ENCODE results near the gene KYAT1.
A peak's percentile ranks its signal among the peaks of the same experiment; 100 is the strongest.

GRCh38 chr9:128877852-128878251, 3.9 kb downstream of the KYAT1 start:
- TF ChIP-seq, protein P1, sequence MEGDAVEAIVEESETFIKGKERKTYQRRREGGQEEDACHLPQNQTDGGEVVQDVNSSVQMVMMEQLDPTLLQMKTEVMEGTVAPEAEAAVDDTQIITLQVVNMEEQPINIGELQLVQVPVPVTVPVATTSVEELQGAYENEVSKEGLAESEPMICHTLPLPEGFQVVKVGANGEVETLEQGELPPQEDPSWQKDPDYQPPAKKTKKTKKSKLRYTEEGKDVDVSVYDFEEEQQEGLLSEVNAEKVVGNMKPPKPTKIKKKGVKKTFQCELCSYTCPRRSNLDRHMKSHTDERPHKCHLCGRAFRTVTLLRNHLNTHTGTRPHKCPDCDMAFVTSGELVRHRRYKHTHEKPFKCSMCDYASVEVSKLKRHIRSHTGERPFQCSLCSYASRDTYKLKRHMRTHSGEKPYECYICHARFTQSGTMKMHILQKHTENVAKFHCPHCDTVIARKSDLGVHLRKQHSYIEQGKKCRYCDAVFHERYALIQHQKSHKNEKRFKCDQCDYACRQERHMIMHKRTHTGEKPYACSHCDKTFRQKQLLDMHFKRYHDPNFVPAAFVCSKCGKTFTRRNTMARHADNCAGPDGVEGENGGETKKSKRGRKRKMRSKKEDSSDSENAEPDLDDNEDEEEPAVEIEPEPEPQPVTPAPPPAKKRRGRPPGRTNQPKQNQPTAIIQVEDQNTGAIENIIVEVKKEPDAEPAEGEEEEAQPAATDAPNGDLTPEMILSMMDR (IDR thresholded peaks at IDR 0.05; ENCODE audit: low read length), result peak; percentile 14; the same call in 1 of the 2 replicates
- TF ChIP-seq EZH2 (IDR thresholded peaks at IDR 0.05; ENCODE audit: borderline replicate concordance, low read length), result no peak
